ENCODE results near the gene MARK1.
"Not testable (repeated sequence)": the region's sequence is repeated elsewhere in the genome, so short reads cannot be mapped to it uniquely, and the experiment has no call there.

The MARK1 gene

DNA sequence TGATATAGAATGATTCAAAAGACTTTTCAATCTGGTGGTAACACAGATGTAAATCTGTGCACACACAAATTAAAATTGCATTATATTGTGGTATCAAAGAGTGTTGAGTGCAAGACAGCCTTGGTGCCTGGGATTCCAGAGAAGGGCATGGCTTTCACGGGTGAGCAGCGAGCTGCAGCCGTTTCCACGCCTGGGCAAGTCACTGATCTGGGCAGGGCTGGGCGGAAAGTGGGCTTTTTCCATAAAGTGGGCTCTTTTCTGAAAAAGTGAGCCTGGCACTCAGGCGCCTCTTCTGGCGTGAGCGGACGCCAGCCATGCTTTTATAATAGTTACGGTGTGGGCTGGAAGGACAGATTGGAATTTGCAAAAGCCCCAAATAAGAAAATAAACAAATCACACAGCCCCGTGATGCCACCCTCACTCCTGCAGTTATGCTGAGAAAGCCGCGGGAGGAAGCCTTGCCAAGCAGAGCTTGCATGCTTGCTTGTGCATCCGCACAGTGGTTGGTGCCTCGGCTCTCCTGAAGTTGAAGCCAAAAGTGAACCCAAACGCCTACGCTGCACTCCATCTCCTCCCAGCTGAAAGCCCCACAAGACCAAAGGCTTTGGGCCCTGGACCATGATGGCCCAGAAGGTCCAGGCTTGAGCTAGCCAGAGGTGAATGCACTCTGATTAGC is 155.1 kb downstream of the MARK1 start (continued):
- no peak for TF ChIP-seq PRDM10 (tag by site-specific recombination; IDR thresholded peaks at IDR 0.05)
- no peak for TF ChIP-seq ZBTB17 (tag by site-specific recombination; IDR thresholded peaks at IDR 0.05)
- TF ChIP-seq ZNF335 (tag by site-specific recombination; conservative IDR thresholded peaks at IDR 0.05), result no peak
- no peak for TF ChIP-seq ZNF366 (tag by site-specific recombination; conservative IDR thresholded peaks at IDR 0.05)
- TF ChIP-seq ZNF16 (tag by site-specific recombination; IDR thresholded peaks at IDR 0.05; ENCODE audit: low read depth), result no peak

DNA sequence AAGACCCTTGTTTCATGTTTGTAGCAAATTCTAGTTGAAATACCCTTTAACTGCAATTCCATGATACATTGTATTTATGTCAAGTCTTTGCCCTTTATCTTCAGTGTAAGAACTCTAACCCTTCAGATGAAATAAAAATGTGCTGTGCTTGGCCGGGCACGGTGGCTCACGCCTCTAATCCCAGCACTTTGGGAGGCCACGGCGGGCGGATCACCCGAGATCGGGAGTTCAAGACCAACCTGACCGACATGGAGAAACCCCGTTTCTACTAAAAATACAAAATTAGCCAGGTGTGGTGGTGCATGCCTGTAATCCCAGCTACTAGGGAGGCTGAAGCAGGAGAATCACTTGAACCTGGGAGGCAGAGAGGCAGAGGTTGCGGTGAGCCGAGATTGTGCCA is 155.8 kb downstream of the MARK1 start:
- CTCF ChIA-PET, result interaction anchor here (0.9 to 2.1 kb wide), 2 partner anchors 10 to 63 kb away, joined by 4 to 9 read pairs; no protein-coding TSS in a partner anchor
- H3K4me3 ChIP-seq (ENCODE audit: low read depth, low read length); H3K27ac ChIP-seq (ENCODE audit: extremely low read depth, low read depth, low read length); H3K4me1 ChIP-seq (ENCODE audit: control insufficient read depth, insufficient read depth, low read length); H3K9me3 ChIP-seq (ENCODE audit: control insufficient read depth, insufficient read depth, low read depth, low read length); H3K36me3 ChIP-seq (ENCODE audit: control insufficient read depth in 2 of 2, insufficient read depth in 1 of 2, low read length in 2 of 2); POLR2A ChIA-PET: not testable (repeated sequence)

DNA sequence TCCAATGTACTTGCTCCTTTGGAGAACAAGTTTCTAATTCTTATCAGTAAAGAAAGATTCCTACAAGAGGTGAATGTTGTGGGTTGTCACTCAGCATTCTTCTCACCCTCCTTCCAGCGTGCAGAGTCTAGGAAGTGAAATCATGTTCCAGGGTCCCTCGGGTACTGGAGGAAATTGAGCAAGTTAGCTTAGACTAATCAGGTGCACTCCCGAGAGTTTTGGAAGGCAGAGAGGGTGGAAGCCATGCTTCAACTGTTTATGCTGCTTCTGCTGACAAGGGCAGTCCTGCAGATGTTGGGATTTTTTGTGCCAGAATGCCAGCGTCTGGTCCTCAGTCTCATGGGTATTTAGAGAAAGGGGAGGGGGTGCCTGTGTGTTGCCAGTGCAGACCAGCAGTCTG is 157.0 kb downstream of the MARK1 start:
- peak; percentile 41; the same call in 1 of the 2 replicates for TF ChIP-seq ZBTB20 (tag by site-specific recombination; IDR thresholded peaks at IDR 0.05)
- TF ChIP-seq KLF10 (tag by site-specific recombination; IDR thresholded peaks at IDR 0.05), result no peak
- 0 out of 2 replicates have a peak, but pooled peaks have one; percentile 62 for TF ChIP-seq ZNF10 (tag by site-specific recombination; IDR thresholded peaks at IDR 0.05)
- Histone ChIP-seq H3K4me3 (ENCODE audit: low read depth, low read length) (no peak overlapping the region), H3K4me1 (ENCODE audit: control insufficient read depth, insufficient read depth, low read length) (no peaks in the 10 kb centered on the region), H3K36me3 (ENCODE audit: control insufficient read depth in 2 of 2, insufficient read depth in 1 of 2, low read length in 2 of 2) (no peaks in the 10 kb centered on the region), H3K27ac (ENCODE audit: extremely low read depth, low read depth, low read length) (no peak overlapping the region), H3K9me3 (ENCODE audit: control insufficient read depth, insufficient read depth, low read depth, low read length) (no peaks in the 10 kb centered on the region)
- POLR2A ChIA-PET, result no interaction called here
- CTCF ChIA-PET, result interaction anchor here (0.6 to 2.1 kb wide), 7 partner anchors 9 to 1771 kb away, joined by 3 to 9 read pairs (median 4); no protein-coding TSS in a partner anchor

- Histone ChIP-seq H3K9me3 (ENCODE audit: control insufficient read depth, insufficient read depth, low read depth, low read length) (no peaks in the 10 kb centered on the region), H3K4me1 (ENCODE audit: control insufficient read depth, insufficient read depth, low read length) (no peaks in the 10 kb centered on the region), H3K27ac (ENCODE audit: extremely low read depth, low read depth, low read length) (no peak overlapping the region), H3K36me3 (ENCODE audit: control insufficient read depth in 2 of 2, insufficient read depth in 1 of 2, low read length in 2 of 2) (no peaks in the 10 kb centered on the region), H3K4me3 (ENCODE audit: low read depth, low read length) (no peak overlapping the region)
- ChIA-PET POLR2A (no interaction called here), CTCF (interaction anchor here (0.8 to 2.1 kb wide), 6 partner anchors 8 to 405 kb away, joined by 3 to 9 read pairs (median 4); no protein-coding TSS in a partner anchor)
- TF ChIP-seq ZNF23 (tag by site-specific recombination; IDR thresholded peaks at IDR 0.05; ENCODE audit: borderline replicate concordance) (no peak), ZNF2 (tag by site-specific recombination; IDR thresholded peaks at IDR 0.05) (no peak), HOXD13 (CRISPR knock-in tag; IDR thresholded peaks at IDR 0.05; ENCODE audit: borderline replicate concordance) (no peak), ZNF518A (tag by site-specific recombination; conservative IDR thresholded peaks at IDR 0.05; ENCODE audit: low read depth) (no peak), FEZF1 (tag by site-specific recombination; IDR thresholded peaks at IDR 0.05) (no peak), BCL6B (tag by site-specific recombination; IDR thresholded peaks at IDR 0.05) (no peak), SCRT1 (tag by site-specific recombination; IDR thresholded peaks at IDR 0.05; ENCODE audit: borderline replicate concordance) (no peak), ZNF510 (tag by site-specific recombination; IDR thresholded peaks at IDR 0.05; ENCODE audit: insufficient replicate concordance) (no peak), ZNF837 (tag by site-specific recombination; IDR thresholded peaks at IDR 0.05) (no peak), ZNF426 (tag by site-specific recombination; IDR thresholded peaks at IDR 0.05) (no peak)
Measured at GRCh38 chr1:220685879-220686278, 157.9 kb downstream of the MARK1 start.

Measured in HEK293 (cell line).